Neural cell (in vitro differentiated cells): Measurements from ENCODE around the gene HELZ. TPM values are rescaled to one million over a fixed set of nuclear protein-coding genes. Genes with fewer than 3 reads are reported as not detected.
"Not testable (repeated sequence)": the region's sequence is repeated elsewhere in the genome, so short reads cannot be mapped to it uniquely, and the experiment has no call there.

Experiments used
- H2AFZ ChIP-seq: fragments of 200-600, 300-800 bp; sonication (generic), shearing (Covaris generic); 2 replicates; pipeline ENCODE4 v1.6.0; 2014; ENCODE audit warnings: low read depth, mild to moderate bottlenecking, antibody characterized with exemption, low read length, moderate library complexity
- H3F3A ChIP-seq: fragments of 200-600 bp; shearing (Covaris generic); 2 replicates; pipeline ENCODE4 v1.6.1; 2016; ENCODE audit warnings: mild to moderate bottlenecking, moderate library complexity, mixed read lengths, antibody characterized with exemption, low read length; ENCODE audit not compliant: insufficient read depth, poor library complexity, severe bottlenecking
- H3K27ac ChIP-seq: fragments of 200-600, 300-800 bp; sonication (generic), shearing (Covaris generic); 2 replicates; pipeline ENCODE4 v1.5.1; 2014; ENCODE audit warnings: mild to moderate bottlenecking, low read length, moderate library complexity
- H3K27me3 ChIP-seq: fragments of 300-800, 200-600 bp; sonication (generic), shearing (Covaris generic); 2 replicates; pipeline ENCODE4 v1.6.0; 2014; ENCODE audit warnings: mild to moderate bottlenecking, low read depth, low read length, moderate library complexity; ENCODE audit not compliant: insufficient read depth
- H3K36me3 ChIP-seq: fragments of 300-800, 200-600 bp; sonication (generic), shearing (Covaris generic); 2 replicates; pipeline ENCODE4 v1.5.1; 2014; ENCODE audit warnings: mild to moderate bottlenecking, antibody characterized with exemption, low read length, moderate library complexity; ENCODE audit not compliant: insufficient read depth
- H3K4me2 ChIP-seq: fragments of 300-800, 200-600 bp; sonication (generic), shearing (Covaris generic); 2 replicates; pipeline ENCODE4 v1.6.0; 2014; ENCODE audit warnings: mild to moderate bottlenecking, low read length
- H3K4me3 ChIP-seq: fragments of 300-800, 200-600 bp; sonication (generic), shearing (Covaris generic); 2 replicates; pipeline ENCODE4 v1.5.1; 2014; ENCODE audit warnings: mild to moderate bottlenecking, low read length, moderate library complexity
- H3K79me2 ChIP-seq: fragments of 200-600 bp; shearing (Covaris generic); replicated peaks from 2 replicates; pipeline ENCODE4 v1.6.0; 2014; ENCODE audit warnings: mild to moderate bottlenecking, low read length, moderate library complexity; ENCODE audit not compliant: insufficient read depth
- H3K9ac ChIP-seq: fragments of 300-800, 200-600 bp; sonication (generic), shearing (Covaris generic); 2 replicates; pipeline ENCODE4 v1.6.1; 2016; ENCODE audit warnings: mild to moderate bottlenecking, low read length, mixed read lengths
- H3K9me2 ChIP-seq: fragments of 200-600 bp; shearing (Covaris generic); 2 replicates; pipeline ENCODE4 v1.6.1; 2016; ENCODE audit warnings: mild to moderate bottlenecking, low read length, mixed read lengths; ENCODE audit not compliant: insufficient read depth
- H3K9me3 ChIP-seq: fragments of 200-600, 300-800 bp; sonication (generic), shearing (Covaris generic); 2 replicates; pipeline ENCODE4 v1.6.1; 2016; ENCODE audit warnings: mild to moderate bottlenecking, mixed run types, low read length, moderate library complexity, mixed read lengths
- H4K20me1 ChIP-seq: fragments of 200-600 bp; shearing (Covaris generic); 2 replicates; pipeline ENCODE4 v1.6.1; 2016; ENCODE audit warnings: mild to moderate bottlenecking, mixed run types; ENCODE audit not compliant: insufficient read depth
- EP300 ChIP-seq: fragments of 450-650 bp; conservative IDR thresholded peaks from 2 replicates; pipeline ENCODE4 v1.6.1; 2014; ENCODE audit warnings: antibody characterized with exemption, mild to moderate bottlenecking, moderate library complexity; ENCODE audit not compliant: poor library complexity, severe bottlenecking
- EZH2 ChIP-seq: fragments of 200-600, 300-800 bp; shearing (Covaris generic), sonication (generic); IDR thresholded peaks from 2 replicates; pipeline ENCODE4 v1.6.1; 2014; ENCODE audit warnings: antibody characterized with exemption, low read length, borderline replicate concordance, mild to moderate bottlenecking; ENCODE audit not compliant: insufficient read depth, poor library complexity, severe bottlenecking
- MXI1 ChIP-seq: fragments of 450-650 bp; conservative IDR thresholded peaks from 2 replicates; pipeline ENCODE4 v1.6.1; 2014; ENCODE audit warnings: antibody characterized with exemption, mild to moderate bottlenecking; ENCODE audit not compliant: poor library complexity, severe bottlenecking
- POLR2AphosphoS5 ChIP-seq: IDR thresholded peaks from 2 replicates; pipeline ENCODE4 v1.6.1; 2012
- RAD21 ChIP-seq: fragments of 450-650 bp; conservative IDR thresholded peaks from 2 replicates; pipeline ENCODE4 v1.6.1; 2014; ENCODE audit warnings: antibody characterized with exemption, mild to moderate bottlenecking, moderate library complexity
- SMC3 ChIP-seq: fragments of 450-650 bp; conservative IDR thresholded peaks from 2 replicates; pipeline ENCODE4 v1.6.1; 2014; ENCODE audit warnings: antibody characterized with exemption, mild to moderate bottlenecking, moderate library complexity; ENCODE audit not compliant: poor library complexity
- TAF1 ChIP-seq: IDR thresholded peaks from 2 replicates; pipeline ENCODE4 v1.6.1; 2012; ENCODE audit warnings: low read depth
- polyA plus RNA-seq: library from polyadenylated mRNA; depleted of rRNA; stranded (reverse); fragments of >200 nt; gene quantifications from 2 replicates; pipeline ENCODE4 v1.2.3, GENCODE V29; 2014
- TF ChIP-seq, protein P1 (sequence below): IDR thresholded peaks from 2 replicates; pipeline ENCODE4 v1.6.1; 2012; ENCODE audit warnings: borderline replicate concordance
- TF ChIP-seq, protein P2 (sequence below): fragments of 450-650 bp; IDR thresholded peaks from 2 replicates; pipeline ENCODE4 v1.5.1; 2014; ENCODE audit warnings: antibody characterized with exemption, mild to moderate bottlenecking, moderate library complexity; ENCODE audit not compliant: poor library complexity, severe bottlenecking

The HELZ gene
- polyA plus RNA-seq, 1 donor from 2014 or later, result 11.7 TPM

DNA sequence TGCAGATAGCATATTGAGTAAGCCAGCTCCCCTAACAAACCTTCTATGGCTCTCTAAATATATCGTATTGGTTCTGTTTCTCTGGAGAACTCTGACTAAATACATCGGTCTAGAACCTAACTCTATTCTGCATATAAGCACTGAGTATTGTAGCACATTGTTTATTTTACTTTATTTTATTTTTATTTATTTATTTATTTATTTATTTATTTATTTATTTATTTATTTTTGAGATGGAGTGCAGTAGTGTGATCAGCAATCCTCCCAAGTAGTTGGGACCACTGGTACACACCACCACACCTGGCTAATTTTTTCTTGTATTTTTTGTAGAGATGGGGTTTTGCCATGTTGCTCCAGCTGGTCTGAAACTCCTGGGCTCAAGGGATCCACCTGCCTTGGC is 28.9 kb upstream of the HELZ start:
- Histone ChIP-seq H2AFZ (no peak overlapping the region), H3F3A (no peaks in the 10 kb centered on the region), H3K27me3 (no peaks in the 10 kb centered on the region), H3K36me3 (no peaks in the 10 kb centered on the region), H3K4me3 (no peak overlapping the region), H3K79me2 (no peaks in the 10 kb centered on the region), H4K20me1 (no peaks in the 10 kb centered on the region), H3K9ac (no peak overlapping the region), H3K9me3 (no peaks in the 10 kb centered on the region), H3K9me2 (no peaks in the 10 kb centered on the region), H3K27ac (no peak overlapping the region), H3K4me2 (no peak overlapping the region)
- TF ChIP-seq EZH2 (no peak), TAF1 (no peak), MXI1 (no peak), POLR2AphosphoS5 (no peak), RAD21 (no peak), SMC3 (no peak), EP300 (no peak)
- TF ChIP-seq, protein P1, sequence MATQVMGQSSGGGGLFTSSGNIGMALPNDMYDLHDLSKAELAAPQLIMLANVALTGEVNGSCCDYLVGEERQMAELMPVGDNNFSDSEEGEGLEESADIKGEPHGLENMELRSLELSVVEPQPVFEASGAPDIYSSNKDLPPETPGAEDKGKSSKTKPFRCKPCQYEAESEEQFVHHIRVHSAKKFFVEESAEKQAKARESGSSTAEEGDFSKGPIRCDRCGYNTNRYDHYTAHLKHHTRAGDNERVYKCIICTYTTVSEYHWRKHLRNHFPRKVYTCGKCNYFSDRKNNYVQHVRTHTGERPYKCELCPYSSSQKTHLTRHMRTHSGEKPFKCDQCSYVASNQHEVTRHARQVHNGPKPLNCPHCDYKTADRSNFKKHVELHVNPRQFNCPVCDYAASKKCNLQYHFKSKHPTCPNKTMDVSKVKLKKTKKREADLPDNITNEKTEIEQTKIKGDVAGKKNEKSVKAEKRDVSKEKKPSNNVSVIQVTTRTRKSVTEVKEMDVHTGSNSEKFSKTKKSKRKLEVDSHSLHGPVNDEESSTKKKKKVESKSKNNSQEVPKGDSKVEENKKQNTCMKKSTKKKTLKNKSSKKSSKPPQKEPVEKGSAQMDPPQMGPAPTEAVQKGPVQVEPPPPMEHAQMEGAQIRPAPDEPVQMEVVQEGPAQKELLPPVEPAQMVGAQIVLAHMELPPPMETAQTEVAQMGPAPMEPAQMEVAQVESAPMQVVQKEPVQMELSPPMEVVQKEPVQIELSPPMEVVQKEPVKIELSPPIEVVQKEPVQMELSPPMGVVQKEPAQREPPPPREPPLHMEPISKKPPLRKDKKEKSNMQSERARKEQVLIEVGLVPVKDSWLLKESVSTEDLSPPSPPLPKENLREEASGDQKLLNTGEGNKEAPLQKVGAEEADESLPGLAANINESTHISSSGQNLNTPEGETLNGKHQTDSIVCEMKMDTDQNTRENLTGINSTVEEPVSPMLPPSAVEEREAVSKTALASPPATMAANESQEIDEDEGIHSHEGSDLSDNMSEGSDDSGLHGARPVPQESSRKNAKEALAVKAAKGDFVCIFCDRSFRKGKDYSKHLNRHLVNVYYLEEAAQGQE, result no peak
- TF ChIP-seq, protein P2, sequence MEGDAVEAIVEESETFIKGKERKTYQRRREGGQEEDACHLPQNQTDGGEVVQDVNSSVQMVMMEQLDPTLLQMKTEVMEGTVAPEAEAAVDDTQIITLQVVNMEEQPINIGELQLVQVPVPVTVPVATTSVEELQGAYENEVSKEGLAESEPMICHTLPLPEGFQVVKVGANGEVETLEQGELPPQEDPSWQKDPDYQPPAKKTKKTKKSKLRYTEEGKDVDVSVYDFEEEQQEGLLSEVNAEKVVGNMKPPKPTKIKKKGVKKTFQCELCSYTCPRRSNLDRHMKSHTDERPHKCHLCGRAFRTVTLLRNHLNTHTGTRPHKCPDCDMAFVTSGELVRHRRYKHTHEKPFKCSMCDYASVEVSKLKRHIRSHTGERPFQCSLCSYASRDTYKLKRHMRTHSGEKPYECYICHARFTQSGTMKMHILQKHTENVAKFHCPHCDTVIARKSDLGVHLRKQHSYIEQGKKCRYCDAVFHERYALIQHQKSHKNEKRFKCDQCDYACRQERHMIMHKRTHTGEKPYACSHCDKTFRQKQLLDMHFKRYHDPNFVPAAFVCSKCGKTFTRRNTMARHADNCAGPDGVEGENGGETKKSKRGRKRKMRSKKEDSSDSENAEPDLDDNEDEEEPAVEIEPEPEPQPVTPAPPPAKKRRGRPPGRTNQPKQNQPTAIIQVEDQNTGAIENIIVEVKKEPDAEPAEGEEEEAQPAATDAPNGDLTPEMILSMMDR, result no peak

DNA sequence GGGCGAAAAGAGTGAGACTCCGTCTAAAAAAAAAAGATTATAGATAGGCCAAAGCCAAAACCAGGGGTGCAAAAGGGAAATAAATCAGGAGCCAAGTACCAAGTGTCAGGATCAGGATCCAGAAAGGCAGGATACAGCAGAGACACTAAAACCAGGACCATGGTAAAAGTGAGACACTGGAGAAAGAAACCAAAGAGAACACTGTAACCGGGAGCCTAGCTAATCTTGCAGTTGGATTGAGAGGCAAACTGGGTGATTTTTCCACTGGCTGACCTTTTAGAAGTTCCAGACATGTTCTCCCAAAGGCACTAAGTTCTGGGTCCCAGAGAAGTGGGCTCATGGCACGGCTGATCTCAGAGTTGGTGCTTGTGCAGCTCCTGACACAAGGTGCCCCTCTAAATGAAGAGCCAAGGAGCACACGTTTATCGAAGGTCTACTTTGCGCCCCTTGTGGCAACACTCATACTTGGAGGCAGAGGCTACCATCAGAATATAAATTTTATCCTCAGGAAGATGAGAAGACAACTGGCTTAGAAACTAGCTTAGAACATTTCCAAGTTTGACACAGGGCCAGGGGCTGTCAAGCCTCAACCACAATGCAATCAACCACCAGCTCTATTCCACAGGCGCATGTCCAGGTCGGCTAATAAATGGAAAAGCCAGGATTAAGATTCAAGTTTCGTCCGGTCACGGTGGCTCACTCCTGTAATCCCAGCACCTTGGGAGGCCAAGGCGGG is 27.5 kb upstream of the HELZ start:
- H3K27ac ChIP-seq, result no peak overlapping the region
- H3K9me3 ChIP-seq, result no peaks in the 10 kb centered on the region
- H3K27me3 ChIP-seq, result no peaks in the 10 kb centered on the region
- no peaks in the 10 kb centered on the region for H3K79me2 ChIP-seq
- H3K9ac ChIP-seq, result no peak overlapping the region
- H3F3A ChIP-seq, result no peaks in the 10 kb centered on the region
- H3K36me3 ChIP-seq, result no peaks in the 10 kb centered on the region
- no peak overlapping the region for H2AFZ ChIP-seq
- TF ChIP-seq EZH2 (no peak), POLR2AphosphoS5 (no peak)
- H3K9me2 ChIP-seq, result no peaks in the 10 kb centered on the region
- no peaks in the 10 kb centered on the region for H4K20me1 ChIP-seq
- H3K4me3 ChIP-seq, result no peak overlapping the region
- H3K4me2 ChIP-seq, result no peak overlapping the region

DNA sequence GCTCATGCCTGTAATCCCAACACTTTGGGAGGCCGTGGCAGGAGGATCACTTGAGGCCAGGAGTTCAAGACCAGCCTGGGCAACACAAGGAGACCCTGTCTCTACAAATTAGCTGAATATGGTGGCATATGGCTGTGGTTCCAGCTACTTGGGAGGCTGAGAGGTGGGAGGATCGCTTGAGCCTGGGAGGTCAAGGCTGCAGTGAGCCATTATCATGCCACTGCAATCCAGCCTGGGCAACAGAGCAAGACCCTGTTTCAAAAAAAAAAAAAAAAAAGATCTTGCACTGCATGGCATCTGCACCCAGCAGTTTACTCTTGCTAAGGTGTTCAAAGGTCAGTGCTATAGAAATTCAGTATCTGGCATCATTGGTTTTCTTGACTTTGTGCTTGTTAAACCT is 26.2 kb upstream of the HELZ start:
- H3K36me3 ChIP-seq, H4K20me1 ChIP-seq, H3K4me2 ChIP-seq, H3K9ac ChIP-seq, H3K4me3 ChIP-seq, H3K9me3 ChIP-seq, H3K79me2 ChIP-seq, H3F3A ChIP-seq, H3K27ac ChIP-seq, H3K9me2 ChIP-seq, H2AFZ ChIP-seq, H3K27me3 ChIP-seq: not testable (repeated sequence)
